Right cardiac atrium (tissue), 5 donors: ENCODE results near the gene PIK3IP1. TPM values are rescaled to one million over a fixed set of nuclear protein-coding genes. Genes with fewer than 3 reads are reported as not detected.
"Not testable (repeated sequence)": the region's sequence is repeated elsewhere in the genome, so short reads cannot be mapped to it uniquely, and the experiment has no call there.

Source experiments
- ATAC-seq, 2 donors: fragments of 200-7000 bp; cut with Tn5 transposase; one replicate each; pipeline versions ENCODE4 v1.8.0 to v1.9.1; 2020; ENCODE audit warnings: moderate library complexity in 2 of 2, mild to moderate bottlenecking in 1 of 2
- DNase-seq, 3 donors: peaks; one replicate each; pipeline ENCODE4 v3.0.0-alpha.2; 2020
- H3K27ac ChIP-seq: one replicate; pipeline ENCODE4 v1.5.1; 2013; ENCODE audit warnings: mild to moderate bottlenecking, low read length, control low read depth, moderate library complexity
- H3K27me3 ChIP-seq: one replicate; pipeline ENCODE4 v1.6.1; 2013; ENCODE audit not compliant: control insufficient read depth, insufficient read depth
- H3K4me1 ChIP-seq: one replicate; pipeline ENCODE4 v1.6.1; 2013; ENCODE audit warnings: low read length; ENCODE audit not compliant: control insufficient read depth, insufficient read depth
- H3K4me3 ChIP-seq: one replicate; pipeline ENCODE4 v1.5.1; 2013; ENCODE audit warnings: low read length, control low read depth
- H3K9me3 ChIP-seq: one replicate; pipeline ENCODE4 v1.6.1; 2013; ENCODE audit warnings: low read length; ENCODE audit not compliant: control insufficient read depth
- WGBS: extraction: QIAGEN DNeasy Blood & Tissue Kit; methylation state at CpG from one replicate; pipeline ENCODE4 v1.1.7; 2013; 5-methylcytosine and 5-hydroxymethylcytosine counted together
- intact Hi-C, 4 donors: fragments of 100-400 bp; cut with DNase I; formaldehyde crosslinking; loops; one replicate each; pipeline versions ENCODE4 v1.11.0 to v1.14.0; 2022 to 2023
- polyA plus RNA-seq: library from polyadenylated mRNA; stranded (reverse); fragments of 200-250 nt; gene quantifications from one replicate; pipeline ENCODE4 v1.2.3, GENCODE V29; 2013
- total RNA-seq, 4 donors: library from RNA; stranded (reverse); fragmentation: NEBNext Ultra II Directional; extraction: Animal tissue kit (Norgen Biotek cat#: 25700); gene quantifications; one replicate each; pipeline ENCODE4 v1.2.1, GENCODE V29; 2021
- donor health status: healthy with polysubstance abuse.
- donor health status: DM: no; HTN: yes; CAD: no.
- donor health status: DM: no; HTN: no; CAD: no.
- donor health status: DM: no; HTN: yes; CAD: no; lungs with severe emphysema.
- donor health status: DM: yes; HTN: yes; CAD: no.

PIK3IP1 gene
- total and polyA plus RNA-seq, 5 donors: 5.9 to 17.6 (median 13.9) TPM

- WGBS: 78% methylated on average over 9 of the region's 9 CpGs
- Histone ChIP-seq H3K4me3 (no peak overlapping the region), H3K9me3 (no peaks in the 10 kb centered on the region), H3K4me1 (no peaks in the 10 kb centered on the region), H3K27ac (no peak overlapping the region), H3K27me3 (no peaks in the 10 kb centered on the region)
- intact Hi-C loops: no loop called here
- DNase-seq: no peak
- ATAC-seq: no peak
These were observed 37.3 kb upstream of the PIK3IP1 start for GRCh38 chr22:31329453-31330215.

- no peak overlapping the region for H3K27ac ChIP-seq
- H3K4me1 ChIP-seq: no peaks in the 10 kb centered on the region
- H3K9me3 ChIP-seq: no peaks in the 10 kb centered on the region
- H3K27me3 ChIP-seq: no peaks in the 10 kb centered on the region
- 82% methylated on average over 4 of the region's 4 CpGs for WGBS
- no peak for ATAC-seq
- intact Hi-C loops: no loop called here
- DNase-seq: no peak
- no peak overlapping the region for H3K4me3 ChIP-seq
These were observed 36.7 kb upstream of the PIK3IP1 start for GRCh38 chr22:31329029-31329428.

GRCh38 chr22:31328544-31328960 is 36.3 kb upstream of the PIK3IP1 start:
- Histone ChIP-seq H3K9me3 (no peaks in the 10 kb centered on the region), H3K4me1 (no peaks in the 10 kb centered on the region), H3K27ac (no peak overlapping the region), H3K4me3 (no peak overlapping the region), H3K27me3 (no peaks in the 10 kb centered on the region)
- ATAC-seq: no peak
- no peak for DNase-seq
- 91% methylated on average over 13 of the region's 13 CpGs for WGBS
- intact Hi-C loops: no loop called here

- Histone ChIP-seq H3K27ac (no peak overlapping the region), H3K27me3 (no peaks in the 10 kb centered on the region), H3K4me1 (no peaks in the 10 kb centered on the region), H3K9me3 (no peaks in the 10 kb centered on the region), H3K4me3 (no peak overlapping the region)
- DNase-seq (peak; percentile 75 to 88 (median 82)), ATAC-seq (peak; percentile 79 to 92)
- 67% methylated on average over 9 of the region's 9 CpGs for WGBS
- intact Hi-C loops: no loop called here
These were observed 35.7 kb upstream of the PIK3IP1 start for GRCh38 chr22:31327806-31328543.

- H3K27me3 ChIP-seq: no peaks in the 10 kb centered on the region
- DNase-seq (no peak), ATAC-seq (no peak)
- intact Hi-C loops: no loop called here
- 94% methylated on average over 9 of the region's 9 CpGs for WGBS
- no peaks in the 10 kb centered on the region for H3K4me1 ChIP-seq
- no peak overlapping the region for H3K27ac ChIP-seq
- H3K4me3 ChIP-seq: no peak overlapping the region
- no peaks in the 10 kb centered on the region for H3K9me3 ChIP-seq
These were observed 34.6 kb upstream of the PIK3IP1 start for GRCh38 chr22:31326877-31327276.

GRCh38 chr22:31323578-31324550 is 31.6 kb upstream of the PIK3IP1 start:
- ATAC-seq: no peak
- Histone ChIP-seq H3K9me3 (no peaks in the 10 kb centered on the region), H3K27me3 (no peaks in the 10 kb centered on the region), H3K4me1 (no peaks in the 10 kb centered on the region), H3K4me3 (no peak overlapping the region), H3K27ac (no peak overlapping the region)
- WGBS: 81% methylated on average over 8 of the region's 8 CpGs
- DNase-seq: no peak
- intact Hi-C loops: no loop called here

- ATAC-seq (peak in 1 of 2 donors; percentile 27), DNase-seq (no peak)
- no peaks in the 10 kb centered on the region for H3K27me3 ChIP-seq
- H3K27ac ChIP-seq: no peak overlapping the region
- WGBS: 78% methylated on average over 4 of the region's 4 CpGs
- no peaks in the 10 kb centered on the region for H3K4me1 ChIP-seq
- no peak overlapping the region for H3K4me3 ChIP-seq
- no peaks in the 10 kb centered on the region for H3K9me3 ChIP-seq
- intact Hi-C loops: no loop called here
These were observed 29.1 kb upstream of the PIK3IP1 start for GRCh38 chr22:31321421-31321820.

GRCh38 chr22:31314220-31314619 is 21.9 kb upstream of the PIK3IP1 start:
- WGBS: 95% methylated on average over 1 of the region's 1 CpG
- ATAC-seq, DNase-seq, H3K4me1 ChIP-seq, H3K27ac ChIP-seq, H3K4me3 ChIP-seq, intact Hi-C loops, H3K27me3 ChIP-seq, H3K9me3 ChIP-seq: not testable (repeated sequence)

GRCh38 chr22:31313366-31314147 is 21.3 kb upstream of the PIK3IP1 start:
- ATAC-seq (peak; percentile 94 to 96), DNase-seq (peak; percentile 66 to 87 (median 84))
- H3K27me3 ChIP-seq: no peaks in the 10 kb centered on the region
- H3K27ac ChIP-seq: no peak overlapping the region
- no peaks in the 10 kb centered on the region for H3K9me3 ChIP-seq
- intact Hi-C loops: no loop called here
- 29% methylated on average over 6 of the region's 6 CpGs for WGBS
- H3K4me3 ChIP-seq: no peak overlapping the region
- H3K4me1 ChIP-seq: no peaks in the 10 kb centered on the region

GRCh38 chr22:31308181-31308580 is 15.9 kb upstream of the PIK3IP1 start:
- Histone ChIP-seq H3K4me1 (no peaks in the 10 kb centered on the region), H3K27ac (no peak overlapping the region), H3K4me3 (no peak overlapping the region), H3K9me3 (no peaks in the 10 kb centered on the region), H3K27me3 (no peaks in the 10 kb centered on the region)
- DNase-seq (no peak), ATAC-seq (no peak)
- intact Hi-C loops: no loop called here
